Loucy (cell line): ENCODE data around the gene MACROD2.
"Not testable (repeated sequence)": the region's sequence is repeated elsewhere in the genome, so short reads cannot be mapped to it uniquely, and the experiment has no call there.

Source experiments
- H2AFZ ChIP-seq: fragments of 200-600 bp; sonication (generic); 2 replicates; pipeline ENCODE4 v1.6.0; 2016; ENCODE audit warnings: antibody characterized with exemption, mild to moderate bottlenecking, low read length, moderate library complexity
- H3F3A ChIP-seq: fragments of 200-600 bp; 2 replicates; pipeline ENCODE4 v1.6.0; 2016; ENCODE audit warnings: antibody characterized with exemption, low read depth, mild to moderate bottlenecking
- H3K27me3 ChIP-seq: fragments of 200-600 bp; sonication (generic); 2 replicates; pipeline ENCODE4 v1.6.1; 2014; ENCODE audit warnings: low read length, mild to moderate bottlenecking; ENCODE audit not compliant: insufficient read depth, poor library complexity, severe bottlenecking
- H3K36me3 ChIP-seq: fragments of 200-600 bp; sonication (generic); 2 replicates; pipeline ENCODE4 v1.6.1; 2016; ENCODE audit warnings: low read length; ENCODE audit not compliant: insufficient read depth
- H3K4me1 ChIP-seq: fragments of 200-600 bp; sonication (generic); 2 replicates; pipeline ENCODE4 v1.5.1; 2014; ENCODE audit warnings: low read length, mild to moderate bottlenecking; ENCODE audit not compliant: insufficient read depth, poor library complexity, severe bottlenecking
- H3K4me2 ChIP-seq: fragments of 200-600 bp; sonication (generic); 2 replicates; pipeline ENCODE4 v1.6.0; 2014; ENCODE audit warnings: antibody characterized with exemption, low read length, low read depth, mild to moderate bottlenecking; ENCODE audit not compliant: poor library complexity, severe bottlenecking
- H3K4me3 ChIP-seq: fragments of 200-600 bp; sonication (generic); 2 replicates; pipeline ENCODE4 v1.5.1; 2014; ENCODE audit warnings: low read length, mild to moderate bottlenecking, mixed read lengths; ENCODE audit not compliant: poor library complexity, severe bottlenecking
- H3K79me2 ChIP-seq: fragments of 200-600 bp; sonication (generic); 2 replicates; pipeline ENCODE4 v1.6.1; 2014; ENCODE audit warnings: low read length; ENCODE audit not compliant: insufficient read depth
- H3K9ac ChIP-seq: fragments of 200-600 bp; sonication (generic); 2 replicates; pipeline ENCODE4 v1.6.0; 2014; ENCODE audit warnings: mild to moderate bottlenecking, low read depth, low read length, moderate library complexity; ENCODE audit not compliant: poor library complexity, severe bottlenecking
- H3K9me2 ChIP-seq: fragments of 200-600 bp; sonication (generic); replicated peaks from 2 replicates; pipeline ENCODE4 v1.6.1; 2016; ENCODE audit warnings: low read depth, low read length, mixed read lengths
- H3K9me3 ChIP-seq: fragments of 200-600 bp; sonication (generic); 2 replicates; pipeline ENCODE4 v1.6.1; 2014; ENCODE audit warnings: mild to moderate bottlenecking, antibody characterized with exemption, low read length, low read depth; ENCODE audit not compliant: insufficient read depth
- H4K20me1 ChIP-seq: fragments of 200-600 bp; sonication (generic); 2 replicates; pipeline ENCODE4 v1.6.0; 2014; ENCODE audit warnings: antibody characterized with exemption, low read length, mild to moderate bottlenecking; ENCODE audit not compliant: insufficient read depth, poor library complexity, severe bottlenecking
- EZH2phosphoT487 ChIP-seq: fragments of 200-600 bp; IDR thresholded peaks from 2 replicates; pipeline ENCODE4 v1.6.1; 2018; ENCODE audit warnings: antibody characterized with exemption, mild to moderate bottlenecking, moderate library complexity, borderline replicate concordance
- TF ChIP-seq, protein P1 (sequence below): fragments of 200-600 bp; sonication (generic); conservative IDR thresholded peaks from 2 replicates; pipeline ENCODE4 v1.5.1; 2014; ENCODE audit warnings: mild to moderate bottlenecking, antibody characterized with exemption, low read length

MACROD2 gene

DNA sequence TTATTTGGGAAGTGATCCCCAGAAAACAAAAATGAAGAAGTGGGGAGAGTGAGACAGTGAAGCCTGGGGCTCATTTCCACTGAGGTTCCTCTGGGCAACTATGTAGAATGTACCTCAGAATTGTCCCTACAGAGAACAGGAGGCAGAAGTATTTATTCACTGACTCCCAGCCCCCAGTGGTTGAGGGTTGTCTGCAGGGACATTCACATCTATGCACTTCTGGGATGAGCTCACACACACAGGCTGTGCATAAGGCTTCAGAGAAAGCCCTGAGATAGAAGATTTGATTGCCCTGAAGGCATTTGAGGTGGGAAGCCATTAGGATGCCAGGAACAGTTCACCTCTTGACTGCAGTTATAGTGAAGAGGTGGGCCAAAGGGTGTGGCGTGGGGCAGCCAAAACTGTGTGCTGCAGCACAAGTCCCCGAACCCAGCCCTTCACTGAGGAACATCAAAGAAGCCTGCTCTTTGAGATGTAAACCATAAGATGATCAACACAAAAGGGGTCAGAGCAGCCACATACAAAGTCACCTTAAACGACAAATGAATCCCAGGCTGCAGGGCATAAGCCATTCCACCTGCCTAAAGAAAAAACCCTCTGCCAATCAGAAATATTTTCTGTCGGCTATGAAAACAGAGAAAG, 1195.9 kb downstream of the MACROD2 start:
- H3K27me3 ChIP-seq, result no peaks in the 10 kb centered on the region
- H3K4me1 ChIP-seq, result no peaks in the 10 kb centered on the region
- H3F3A ChIP-seq, result no peaks in the 10 kb centered on the region
- no peaks in the 10 kb centered on the region for H4K20me1 ChIP-seq
- H3K9ac ChIP-seq, result no peak overlapping the region
- no peaks in the 10 kb centered on the region for H3K9me2 ChIP-seq
- no peaks in the 10 kb centered on the region for H3K9me3 ChIP-seq
- no peak for TF ChIP-seq EZH2phosphoT487
- TF ChIP-seq, protein P1, sequence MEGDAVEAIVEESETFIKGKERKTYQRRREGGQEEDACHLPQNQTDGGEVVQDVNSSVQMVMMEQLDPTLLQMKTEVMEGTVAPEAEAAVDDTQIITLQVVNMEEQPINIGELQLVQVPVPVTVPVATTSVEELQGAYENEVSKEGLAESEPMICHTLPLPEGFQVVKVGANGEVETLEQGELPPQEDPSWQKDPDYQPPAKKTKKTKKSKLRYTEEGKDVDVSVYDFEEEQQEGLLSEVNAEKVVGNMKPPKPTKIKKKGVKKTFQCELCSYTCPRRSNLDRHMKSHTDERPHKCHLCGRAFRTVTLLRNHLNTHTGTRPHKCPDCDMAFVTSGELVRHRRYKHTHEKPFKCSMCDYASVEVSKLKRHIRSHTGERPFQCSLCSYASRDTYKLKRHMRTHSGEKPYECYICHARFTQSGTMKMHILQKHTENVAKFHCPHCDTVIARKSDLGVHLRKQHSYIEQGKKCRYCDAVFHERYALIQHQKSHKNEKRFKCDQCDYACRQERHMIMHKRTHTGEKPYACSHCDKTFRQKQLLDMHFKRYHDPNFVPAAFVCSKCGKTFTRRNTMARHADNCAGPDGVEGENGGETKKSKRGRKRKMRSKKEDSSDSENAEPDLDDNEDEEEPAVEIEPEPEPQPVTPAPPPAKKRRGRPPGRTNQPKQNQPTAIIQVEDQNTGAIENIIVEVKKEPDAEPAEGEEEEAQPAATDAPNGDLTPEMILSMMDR, result no peak
- no peaks in the 10 kb centered on the region for H3K79me2 ChIP-seq
- H3K36me3 ChIP-seq, result no peaks in the 10 kb centered on the region
- no peak overlapping the region for H3K4me3 ChIP-seq
- H2AFZ ChIP-seq, result no peak overlapping the region
- H3K4me2 ChIP-seq, result no peak overlapping the region

DNA sequence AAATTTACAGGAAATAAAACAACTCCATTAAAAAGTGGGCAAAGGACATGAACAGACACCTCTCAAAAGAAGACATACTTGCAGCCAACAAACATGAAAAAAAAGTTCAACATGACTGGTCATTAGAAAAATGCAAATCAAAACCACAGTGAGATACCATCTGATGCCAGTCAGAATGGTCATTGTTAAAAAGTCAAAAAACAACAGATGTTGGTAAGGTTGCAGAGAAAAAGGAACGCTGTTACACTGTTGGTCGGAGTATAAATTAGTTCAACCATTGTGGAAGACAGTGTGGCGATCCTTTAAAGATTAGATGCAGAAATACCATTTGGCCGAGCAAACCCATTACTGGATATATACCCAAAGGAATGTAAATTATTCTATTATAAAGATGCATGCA, 1200.1 kb downstream of the MACROD2 start:
- Histone ChIP-seq H4K20me1 (no peaks in the 10 kb centered on the region), H3K79me2 (no peaks in the 10 kb centered on the region), H3K9me2 (no peaks in the 10 kb centered on the region), H3K4me3 (no peak overlapping the region), H3K27me3 (no peaks in the 10 kb centered on the region), H3K36me3 (no peaks in the 10 kb centered on the region), H3K9ac (no peak overlapping the region), H3K4me2 (no peak overlapping the region), H3K4me1 (no peaks in the 10 kb centered on the region), H3F3A (no peaks in the 10 kb centered on the region), H2AFZ (no peak overlapping the region), H3K9me3 (no peaks in the 10 kb centered on the region)
- TF ChIP-seq, protein P1, result no peak
- TF ChIP-seq EZH2phosphoT487, result no peak

DNA sequence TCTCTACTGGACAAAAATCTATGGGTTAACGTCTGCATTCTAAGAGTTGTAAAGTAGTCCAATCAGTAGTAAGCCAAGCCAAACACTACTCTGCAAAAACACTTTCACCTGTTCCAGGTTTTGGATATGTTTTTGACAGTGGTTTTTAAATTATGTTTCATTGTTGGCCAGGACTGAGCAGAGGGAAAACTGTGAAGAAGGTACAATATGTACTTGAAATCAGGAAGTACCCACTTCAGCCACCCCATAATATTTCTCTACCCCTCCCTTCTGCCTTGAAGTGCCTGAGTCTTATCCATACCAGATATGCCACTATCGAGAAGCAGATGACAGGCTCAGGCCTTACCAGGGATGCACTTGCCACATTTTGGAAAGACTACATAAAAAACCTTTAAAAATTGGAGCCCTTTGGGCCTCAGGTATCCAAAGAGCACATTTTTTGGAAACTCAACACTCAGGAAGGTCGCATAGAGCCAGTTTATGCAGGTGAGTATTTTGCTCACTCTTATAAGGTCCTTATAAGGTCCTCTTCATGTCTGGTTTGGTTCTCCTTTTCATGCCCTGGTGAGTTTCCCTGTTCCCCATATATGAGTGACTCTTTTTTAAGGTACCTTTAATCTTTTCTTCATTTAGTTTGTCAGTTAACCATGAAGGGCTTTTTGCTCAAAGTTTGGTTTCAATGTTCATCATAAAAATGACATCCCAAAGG, 1201.4 kb downstream of the MACROD2 start:
- TF ChIP-seq EZH2phosphoT487, result no peak
- TF ChIP-seq, protein P1, result no peak
- Histone ChIP-seq H3F3A (no peaks in the 10 kb centered on the region), H3K9ac (no peak overlapping the region), H2AFZ (no peak overlapping the region), H3K79me2 (no peaks in the 10 kb centered on the region), H3K9me3 (no peaks in the 10 kb centered on the region), H4K20me1 (no peaks in the 10 kb centered on the region), H3K27me3 (no peaks in the 10 kb centered on the region), H3K9me2 (no peaks in the 10 kb centered on the region), H3K36me3 (no peaks in the 10 kb centered on the region), H3K4me3 (no peak overlapping the region), H3K4me2 (no peak overlapping the region), H3K4me1 (no peaks in the 10 kb centered on the region)

DNA sequence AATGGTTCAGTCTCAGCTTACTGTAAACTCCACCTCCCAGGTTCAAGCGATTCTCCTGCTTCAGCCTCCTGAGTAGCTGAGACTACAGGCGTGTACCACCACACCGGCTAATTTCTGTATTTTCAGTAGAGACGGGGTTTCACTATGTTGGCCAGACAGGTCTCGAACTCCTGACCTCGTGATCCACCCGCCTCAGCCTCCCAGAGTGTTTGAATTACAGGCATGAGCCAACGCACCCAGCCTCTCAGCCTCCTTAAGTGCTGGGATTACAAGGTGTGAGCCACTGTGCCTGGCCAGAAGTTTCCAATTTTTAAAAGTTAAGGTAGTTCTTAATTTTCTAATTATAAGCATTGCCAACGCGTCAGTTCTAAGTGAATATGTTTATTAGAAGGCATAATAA, 1202.7 kb downstream of the MACROD2 start:
- H2AFZ ChIP-seq, H3K9me2 ChIP-seq, H3K36me3 ChIP-seq, H3K9me3 ChIP-seq, H4K20me1 ChIP-seq, H3K9ac ChIP-seq, H3K27me3 ChIP-seq, H3K4me2 ChIP-seq, H3F3A ChIP-seq, H3K4me1 ChIP-seq, H3K4me3 ChIP-seq, H3K79me2 ChIP-seq: not testable (repeated sequence)
